Stimulated activated CD8-positive, alpha-beta memory T cell treated with anti-CD3 and anti-CD28 coated beads, Interleukin-12 subunit alpha, Interleukin-12 subunit beta, amount 100 ng/mL, for 24 hours (primary cell): Measurements from ENCODE around the gene NEU2.

Source experiments
- DNase-seq: peaks from one replicate; pipeline ENCODE4 v3.0.0-alpha.2; 2020; ENCODE audit errors: extremely low read depth

The NEU2 gene

DNA sequence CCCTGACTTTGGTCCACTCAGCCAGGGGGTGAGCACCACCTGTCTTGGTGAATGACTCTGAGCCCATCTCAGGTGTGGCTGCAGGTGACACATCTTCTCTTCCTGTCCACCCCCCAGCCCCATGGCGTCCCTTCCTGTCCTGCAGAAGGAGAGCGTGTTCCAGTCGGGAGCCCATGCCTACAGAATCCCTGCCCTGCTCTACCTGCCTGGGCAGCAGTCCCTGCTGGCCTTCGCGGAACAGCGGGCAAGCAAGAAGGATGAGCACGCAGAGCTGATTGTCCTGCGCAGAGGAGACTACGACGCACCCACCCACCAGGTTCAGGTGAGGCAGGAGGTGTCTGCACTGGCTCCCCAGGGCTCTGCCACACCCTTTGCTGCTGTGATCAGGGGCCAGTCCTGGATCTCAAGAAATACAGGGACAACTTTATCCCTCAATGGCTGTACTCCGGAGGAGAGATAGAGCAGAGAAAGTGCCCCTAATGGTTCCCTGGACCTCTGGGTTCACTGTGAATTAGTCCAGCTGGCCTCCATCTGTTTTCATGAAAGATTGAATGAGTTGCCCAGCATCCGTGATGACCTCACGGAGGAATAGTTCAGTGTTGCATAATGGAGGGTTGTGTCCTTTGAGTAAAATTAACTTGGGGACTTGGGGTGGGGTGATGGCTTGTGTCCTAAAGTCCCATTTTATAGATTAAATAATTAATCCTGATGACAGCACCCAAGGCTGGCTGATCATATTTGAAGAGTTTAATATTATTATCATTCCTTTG, at the start of gene NEU2:
NEU2 (plus strand) TSS at position 122 of the 770 bp plus-strand sequence; CDS start at position 122, 0 bp downstream.
- DNase-seq, result no peak

DNA sequence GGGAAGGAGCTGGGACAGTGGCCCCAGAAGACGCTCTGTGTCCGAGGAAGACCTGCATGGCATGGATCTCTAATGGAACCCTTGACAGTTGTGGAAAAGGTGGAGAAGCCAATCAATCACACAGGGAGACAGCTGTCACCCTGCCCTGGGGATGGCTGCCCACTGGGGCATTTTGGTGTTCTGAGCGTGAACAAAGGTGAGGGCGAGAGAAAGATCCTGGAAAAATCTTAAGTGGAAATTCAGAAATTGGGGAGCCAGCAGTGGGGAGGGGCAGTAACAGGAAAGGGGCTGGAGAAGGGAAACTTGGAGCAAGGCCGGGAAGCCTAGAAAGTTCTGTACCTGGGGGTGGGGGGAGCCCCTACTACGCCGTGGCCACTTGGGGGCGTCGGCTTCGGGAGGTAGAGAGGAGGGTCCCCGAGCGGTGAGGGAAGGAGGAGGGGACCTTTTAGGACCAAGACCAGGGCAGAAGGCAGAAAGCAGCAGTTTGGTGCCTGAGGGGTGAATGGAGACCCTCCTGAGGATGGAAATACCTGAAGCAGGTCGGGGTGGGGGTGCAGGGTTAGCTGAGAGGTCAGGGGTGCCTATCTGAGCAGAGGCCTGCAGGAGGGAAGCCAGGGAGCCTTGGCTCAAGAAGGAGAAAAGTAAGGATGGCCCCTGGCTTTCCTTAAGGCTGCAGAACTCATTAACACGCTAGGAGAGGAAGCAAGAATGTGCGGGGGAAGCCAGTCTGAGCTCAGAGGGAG, 49.4 kb upstream of the NEU2 start:
- DNase-seq, result no peak

DNA sequence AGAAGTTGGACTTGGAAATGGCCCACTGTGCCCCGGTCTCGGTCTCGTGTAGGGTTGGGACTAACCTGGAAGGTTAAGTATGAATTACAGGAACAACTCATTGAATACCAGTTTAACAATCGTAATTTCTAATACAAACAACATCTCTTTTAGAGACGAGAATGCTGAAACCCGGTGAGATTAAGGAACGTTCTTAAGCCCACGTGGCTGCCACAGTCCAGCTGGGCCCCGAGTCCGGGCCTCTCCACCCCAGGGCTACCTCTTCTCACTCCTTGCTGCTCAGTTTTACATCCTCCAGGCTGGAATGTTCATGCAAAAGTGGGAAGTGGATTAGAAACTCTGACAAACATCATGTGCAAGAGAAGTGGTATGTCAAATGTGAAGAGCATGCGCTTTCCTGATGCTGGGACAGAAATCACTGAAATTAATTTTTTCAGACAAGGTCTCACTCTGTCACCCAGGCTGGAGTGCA, 48.8 kb upstream of the NEU2 start:
- DNase-seq, result no peak

DNA sequence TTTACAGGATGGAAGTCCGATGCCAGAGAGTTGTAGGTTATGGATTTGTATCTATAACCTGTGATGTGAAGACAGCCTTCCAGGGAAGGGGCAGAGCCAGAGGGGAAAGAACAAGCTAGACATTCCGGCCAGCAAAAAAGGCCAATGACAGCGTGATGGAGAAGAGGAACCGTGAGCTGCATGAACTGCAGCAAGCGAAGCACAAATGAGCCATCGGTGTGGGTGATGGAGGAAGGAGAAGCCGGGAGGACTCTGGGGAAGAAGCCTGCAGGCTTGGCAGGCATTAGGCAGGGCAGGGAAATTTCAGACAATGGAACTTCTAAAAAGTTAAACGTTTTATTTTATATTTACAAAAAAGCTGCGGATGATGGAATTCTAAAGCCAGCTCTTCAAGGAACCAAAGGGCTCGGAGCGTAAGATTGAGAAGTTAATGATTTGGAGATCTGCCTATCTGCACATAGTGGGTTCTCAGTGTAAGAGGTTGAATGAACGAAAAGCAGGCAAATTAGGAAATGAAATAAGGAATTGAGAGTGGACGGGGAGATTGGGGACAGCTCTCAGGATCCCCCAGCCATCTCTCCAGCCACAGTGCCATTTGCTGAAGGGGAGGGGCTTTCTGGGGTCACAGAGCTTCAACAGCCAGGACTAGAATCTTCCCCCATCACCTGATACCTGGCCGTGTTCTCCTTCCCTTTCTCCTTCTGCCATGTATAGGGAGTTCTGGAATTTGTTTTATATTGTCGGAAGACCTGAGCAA, 47.8 kb upstream of the NEU2 start:
- DNase-seq, result no peak

DNA sequence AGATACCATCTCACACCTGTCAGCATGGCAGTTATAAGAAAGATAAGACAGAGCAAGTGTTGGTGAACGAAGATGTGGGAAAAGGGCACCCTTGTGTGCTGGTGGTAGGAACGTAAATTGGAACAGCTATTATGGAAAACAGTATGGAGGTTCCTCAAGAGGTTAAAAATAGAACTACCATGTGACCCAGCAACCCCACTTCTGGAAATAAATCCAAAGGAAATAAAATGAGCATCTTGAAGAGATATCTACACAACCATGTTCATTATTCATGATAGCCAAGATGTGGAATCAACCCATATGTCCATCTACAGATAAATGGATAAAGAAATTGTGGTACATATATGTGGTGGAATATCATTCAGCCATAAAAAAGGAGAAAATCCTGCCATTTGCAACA, 46.3 kb upstream of the NEU2 start:
- no peak for DNase-seq

DNA sequence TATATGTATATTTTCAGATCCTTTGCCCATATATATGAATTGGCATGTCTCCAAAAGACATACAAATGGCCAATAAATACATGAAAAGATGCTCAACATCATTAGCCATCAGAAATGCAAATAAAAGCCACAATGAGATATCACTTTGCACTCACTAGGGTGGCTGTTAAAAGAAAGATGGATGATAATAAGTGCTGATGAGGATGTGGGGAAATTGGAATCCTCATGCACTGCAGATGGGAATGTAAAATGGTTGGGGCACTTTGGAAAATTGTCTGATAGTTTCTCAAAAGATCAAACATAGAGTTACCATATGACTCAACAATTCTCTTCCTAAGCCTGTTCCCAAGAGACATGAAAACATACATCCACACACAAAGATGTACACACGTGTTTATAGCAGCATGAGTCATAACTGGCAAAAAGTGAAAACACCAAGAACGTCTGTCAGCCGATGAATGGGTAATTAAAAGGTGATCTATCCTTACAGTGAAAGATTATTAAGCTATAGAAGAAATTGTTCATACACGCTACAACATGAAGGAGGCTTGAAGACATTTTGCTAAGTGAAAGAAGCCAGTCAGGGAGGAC, 39.1 kb upstream of the NEU2 start:
- DNase-seq, result no peak

DNA sequence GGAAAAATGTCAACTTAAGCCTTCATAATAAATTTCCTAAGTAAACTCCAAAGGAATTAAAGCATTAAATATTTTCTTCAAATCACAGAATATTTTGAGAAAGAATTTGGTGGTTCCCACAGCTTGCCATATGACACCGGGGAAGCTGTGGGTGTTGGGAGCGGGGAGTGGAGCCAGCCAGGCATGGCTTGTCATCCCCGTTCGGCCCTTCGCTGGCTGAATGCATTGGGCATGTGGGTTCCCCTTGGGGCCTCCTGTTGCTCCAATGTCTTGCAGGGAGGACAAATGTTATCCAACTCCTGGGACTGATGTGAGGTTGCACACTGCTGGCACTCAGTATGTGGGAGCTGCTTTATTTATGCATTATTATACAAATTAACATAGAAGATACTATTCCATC, 38.0 kb upstream of the NEU2 start:
- no peak for DNase-seq

DNA sequence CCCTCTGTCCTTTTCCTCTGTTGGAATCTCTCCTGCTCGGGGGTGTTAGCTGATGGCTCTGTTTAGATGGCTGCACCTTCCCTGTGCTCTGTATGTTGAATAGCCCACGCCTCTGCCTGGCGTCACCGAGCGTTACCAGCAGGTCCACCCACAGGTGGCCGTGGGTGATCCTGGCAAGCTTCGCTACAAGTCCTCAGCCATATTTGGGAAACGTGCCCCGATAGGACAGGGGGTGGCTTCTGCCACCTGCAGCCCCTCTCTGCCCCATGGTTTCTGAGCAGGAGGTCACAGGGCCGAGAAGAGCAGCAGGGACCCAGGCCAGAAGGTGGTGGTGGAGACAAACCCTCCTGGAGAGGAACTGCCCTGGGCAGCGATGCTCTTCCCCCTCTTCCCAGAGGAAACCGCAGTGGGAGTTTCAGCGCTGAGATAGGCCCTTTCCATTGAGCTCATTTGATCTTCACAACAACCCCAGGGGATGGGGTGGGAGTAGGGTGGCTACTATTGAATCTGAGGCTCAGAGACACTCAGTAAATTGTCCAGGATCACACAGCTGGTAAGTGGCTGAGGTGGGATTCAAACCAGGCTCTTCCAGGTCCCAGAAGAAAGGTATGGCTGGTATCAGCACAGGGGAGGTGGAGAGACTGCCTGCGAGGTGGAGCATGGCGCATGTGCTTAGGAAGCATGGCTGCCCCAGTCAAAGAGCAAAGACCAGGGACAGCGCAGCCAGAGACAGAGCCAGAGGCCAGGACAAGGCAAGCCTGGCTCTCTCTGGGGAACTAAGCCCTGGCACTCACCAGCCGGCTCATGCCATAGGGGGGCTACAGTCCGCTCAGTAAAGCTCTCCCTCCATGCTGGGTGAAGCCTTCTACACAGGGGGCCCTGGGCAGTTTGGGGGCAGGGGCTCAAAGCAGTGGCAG, 34.5 kb upstream of the NEU2 start:
- DNase-seq, result no peak

DNA sequence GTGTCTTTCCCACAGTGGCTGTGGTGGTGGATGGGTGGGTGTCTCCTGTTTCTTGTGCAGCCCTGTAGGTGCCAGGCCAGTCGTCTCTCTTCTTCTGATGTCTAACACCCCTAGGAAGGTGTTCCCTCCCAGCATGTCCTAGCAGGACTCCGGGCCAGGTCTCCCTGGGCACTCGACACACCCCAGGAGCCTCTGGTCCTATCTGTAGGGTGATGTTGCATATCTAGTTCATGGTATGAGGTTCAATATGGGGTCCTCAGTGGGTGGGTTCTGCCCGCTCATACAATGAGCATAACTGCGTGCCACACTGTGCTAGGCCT, 33.8 kb upstream of the NEU2 start:
- no peak for DNase-seq

DNA sequence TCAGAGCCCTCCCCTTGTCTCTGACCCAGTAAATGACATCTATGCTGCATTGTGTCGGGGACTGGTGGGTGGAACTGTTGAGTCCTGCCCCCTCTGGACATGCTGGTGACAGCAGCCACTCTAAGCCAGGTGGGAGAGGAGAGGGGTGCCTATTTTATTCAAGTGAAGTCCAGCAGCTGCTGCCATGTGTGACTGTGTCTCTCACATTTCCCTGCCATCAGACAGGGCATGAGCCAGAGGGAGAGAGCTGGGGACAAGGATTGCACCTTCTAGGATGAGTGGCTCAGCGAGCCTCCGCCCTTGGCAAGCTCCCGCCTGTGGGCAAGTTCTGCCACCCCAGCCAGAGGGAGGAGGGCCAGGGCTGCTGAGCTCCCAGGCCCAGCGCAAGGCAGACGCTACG, 33.1 kb upstream of the NEU2 start:
- no peak for DNase-seq

DNA sequence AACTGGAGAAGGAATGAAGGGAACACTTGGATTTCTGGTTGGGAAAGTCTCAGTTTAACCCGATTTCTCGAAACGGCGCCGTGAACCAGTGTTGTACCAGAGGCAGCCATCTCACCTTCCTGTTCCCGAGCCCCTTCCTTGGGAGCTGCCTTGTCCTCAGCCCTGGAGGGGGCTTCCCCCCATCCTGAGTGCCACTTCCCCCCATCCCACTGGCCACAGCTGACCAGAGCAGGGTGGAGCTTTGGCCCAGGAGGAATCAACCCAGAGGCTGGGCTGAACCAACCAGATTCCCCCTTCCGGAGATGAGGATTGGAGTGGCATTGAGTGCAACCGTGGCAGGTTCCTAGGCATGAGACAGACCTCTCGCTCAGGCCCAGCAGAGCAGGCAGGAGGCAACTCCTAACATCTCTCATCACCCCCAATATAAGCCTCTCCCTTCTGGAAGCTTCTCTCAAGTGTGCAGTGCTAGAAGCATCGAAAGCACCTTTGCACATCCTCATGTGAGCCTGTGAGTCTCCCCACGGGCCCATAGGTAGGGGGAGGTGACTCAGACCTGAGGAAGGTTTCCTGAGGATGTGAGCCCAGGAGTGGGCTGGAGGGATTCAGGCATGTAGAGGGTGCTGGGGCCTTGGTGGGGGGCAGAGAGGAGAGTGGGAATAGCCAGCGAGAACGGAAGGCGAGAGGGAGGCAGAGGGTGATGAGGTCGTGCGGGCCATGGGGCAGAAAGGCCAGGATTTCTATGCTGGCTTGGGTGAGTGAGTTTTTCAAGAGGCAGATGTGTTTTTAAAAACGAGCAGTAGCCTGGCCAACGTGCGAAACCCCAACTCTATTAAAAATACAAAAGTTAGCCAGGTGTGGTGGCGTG, 31.4 kb upstream of the NEU2 start:
- DNase-seq, result no peak

DNA sequence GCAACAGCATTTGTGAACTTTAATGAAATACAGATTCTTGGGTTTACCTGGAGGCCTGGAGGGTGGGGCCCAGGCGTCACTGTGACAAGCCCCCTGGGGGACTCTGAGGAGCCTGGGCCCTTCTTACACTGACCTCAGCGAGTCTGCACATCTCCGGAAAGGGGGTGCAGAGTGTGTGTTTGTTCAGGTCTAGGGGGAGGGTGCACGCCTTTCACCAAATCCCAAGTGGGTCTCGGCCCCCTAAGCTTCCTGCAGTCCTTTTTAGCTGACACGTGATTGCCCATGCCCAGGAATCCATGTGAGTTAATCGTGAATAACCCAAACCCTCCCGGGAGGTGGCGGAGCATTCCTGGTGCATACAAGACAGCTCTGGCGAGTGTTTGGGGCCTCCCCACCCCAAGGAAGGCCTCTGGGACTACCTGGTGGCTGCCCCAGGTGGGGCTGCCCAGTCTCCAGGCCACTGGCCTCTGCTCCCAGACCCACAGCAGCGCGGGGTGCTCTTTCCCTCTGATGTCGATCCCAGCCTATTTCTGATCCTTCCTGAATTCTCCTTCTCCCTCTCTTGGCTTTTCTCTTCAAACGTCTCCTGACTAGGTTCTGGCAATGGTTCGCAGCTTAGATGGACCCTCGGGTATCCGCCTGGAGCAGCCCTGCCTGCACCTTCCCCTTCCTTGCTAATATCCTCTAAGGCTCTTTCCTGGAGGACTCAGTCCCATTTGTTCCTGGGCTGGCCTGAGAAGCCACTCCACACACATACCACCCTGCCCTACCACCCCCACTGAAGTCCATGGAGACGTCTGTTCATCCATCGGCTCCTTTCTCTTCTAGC, 29.4 kb upstream of the NEU2 start:
- DNase-seq, result no peak

DNA sequence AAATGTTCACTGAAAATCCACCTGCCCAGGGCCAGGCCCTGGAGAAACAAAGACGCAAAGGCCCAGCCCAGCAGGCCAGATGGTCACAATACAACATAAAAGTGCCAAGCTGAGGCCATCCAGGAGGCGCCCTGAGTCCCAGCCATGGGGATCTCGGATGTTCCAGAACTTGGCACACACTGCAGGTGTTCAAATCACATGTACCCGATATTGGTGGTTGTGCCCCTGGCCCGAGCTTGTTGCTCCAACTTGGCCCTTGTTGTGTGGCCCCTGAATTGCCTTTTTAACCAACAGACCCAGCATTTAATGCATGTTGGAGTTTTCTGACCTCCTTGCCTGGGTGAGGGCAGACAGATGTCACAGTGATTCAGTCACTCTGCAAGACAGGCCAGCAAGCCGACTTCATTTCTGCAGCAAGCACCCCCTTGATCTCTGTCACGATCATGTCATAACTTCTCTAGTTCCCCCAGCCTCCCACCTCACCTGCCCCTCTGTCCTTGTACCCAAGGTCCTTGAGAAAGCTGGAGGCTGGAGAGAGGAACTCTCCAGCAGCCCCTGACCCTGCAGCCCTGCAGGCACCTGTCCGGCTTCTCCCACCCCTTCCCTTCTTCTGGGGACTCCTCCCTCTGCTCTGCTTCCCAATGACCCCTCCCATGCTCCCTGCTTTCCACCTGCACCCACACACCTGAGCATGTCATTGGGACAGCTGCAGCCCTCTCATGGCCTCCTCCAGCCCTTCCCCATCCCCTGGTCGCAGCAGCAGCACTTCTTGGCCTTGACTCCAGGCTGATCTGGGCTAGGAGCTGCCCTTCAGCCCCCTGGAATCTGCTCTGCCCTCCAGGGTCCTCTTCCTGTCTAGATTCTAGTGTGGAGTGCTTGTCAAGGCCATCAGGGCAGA, 28.6 kb upstream of the NEU2 start:
- no peak for DNase-seq

DNA sequence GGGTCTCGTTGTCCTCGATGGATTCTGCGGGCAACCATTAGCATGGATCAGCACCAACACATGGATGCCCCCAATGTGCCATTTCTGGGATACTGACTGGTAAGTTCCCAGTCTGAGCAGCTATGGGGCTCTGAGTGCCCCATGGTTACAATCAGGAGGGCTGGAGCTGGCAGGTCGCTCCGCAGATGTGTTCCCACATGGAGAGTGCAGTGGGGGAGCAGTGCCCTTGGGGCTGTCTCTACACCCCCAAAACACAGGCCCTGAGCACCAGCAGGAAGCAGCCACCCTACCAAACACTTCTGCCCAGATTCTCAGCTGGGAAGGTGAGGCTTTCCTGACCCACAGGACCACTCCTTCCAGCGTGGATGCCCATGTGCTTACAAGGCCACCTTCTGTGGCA, 27.4 kb upstream of the NEU2 start:
- DNase-seq, result no peak

DNA sequence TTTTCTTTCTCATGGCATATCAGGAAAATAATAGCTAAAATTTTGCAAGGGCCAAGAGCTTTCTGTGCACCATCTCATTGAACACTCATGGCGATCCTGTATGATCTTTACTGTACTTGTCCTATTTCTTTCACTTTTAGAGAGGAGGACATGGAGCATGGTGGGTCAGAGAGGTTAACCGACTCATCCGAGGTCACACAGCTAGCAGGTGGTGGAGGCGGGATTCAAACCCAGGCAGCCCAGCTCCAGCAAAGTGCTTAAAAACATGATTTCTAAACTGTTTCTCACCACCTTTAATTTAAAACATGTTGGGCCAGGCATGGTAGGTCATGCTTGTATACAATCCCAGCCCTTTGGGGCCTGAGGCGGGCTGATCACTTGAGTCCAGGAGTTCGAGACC, 25.8 kb upstream of the NEU2 start:
- DNase-seq, result no peak

DNA sequence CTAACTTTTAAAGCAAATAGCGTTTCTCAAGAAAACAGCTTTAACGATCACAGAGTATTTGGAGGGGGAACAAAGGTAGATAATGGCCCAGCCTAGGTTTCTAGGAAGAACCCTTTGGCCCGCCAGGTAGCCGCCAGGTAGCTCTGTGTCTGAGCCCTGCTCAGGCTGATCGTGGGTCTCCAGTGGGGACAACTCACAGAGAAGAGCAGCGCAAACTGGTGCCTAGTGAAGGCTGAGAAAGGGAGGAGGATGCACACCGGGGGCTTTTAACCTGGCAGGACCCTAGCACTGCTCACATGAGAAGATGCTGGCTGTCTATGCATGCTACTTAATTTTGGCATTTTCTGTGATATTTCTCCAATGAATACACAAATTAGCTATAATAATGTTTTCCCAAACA, 25.2 kb upstream of the NEU2 start:
- DNase-seq, result no peak

DNA sequence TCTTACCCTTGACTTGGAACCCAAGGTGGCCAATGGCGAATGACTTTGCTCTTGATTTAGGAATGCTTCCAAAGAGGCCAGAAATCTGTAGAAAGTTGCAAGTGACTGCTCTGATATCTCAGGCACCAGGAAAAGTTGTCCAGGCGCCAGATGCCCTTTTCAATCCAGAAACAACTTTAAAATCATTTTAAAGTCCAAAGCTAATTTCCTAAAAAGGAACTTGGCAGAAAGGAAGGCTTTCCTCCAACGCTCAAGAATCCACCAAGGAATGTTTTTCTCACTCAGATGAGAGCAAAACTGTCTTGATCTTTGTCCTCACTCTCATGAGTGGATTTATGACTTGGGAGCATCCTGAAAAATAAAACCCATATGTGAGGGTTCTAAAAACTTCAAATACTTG, 24.7 kb upstream of the NEU2 start:
- DNase-seq, result no peak

DNA sequence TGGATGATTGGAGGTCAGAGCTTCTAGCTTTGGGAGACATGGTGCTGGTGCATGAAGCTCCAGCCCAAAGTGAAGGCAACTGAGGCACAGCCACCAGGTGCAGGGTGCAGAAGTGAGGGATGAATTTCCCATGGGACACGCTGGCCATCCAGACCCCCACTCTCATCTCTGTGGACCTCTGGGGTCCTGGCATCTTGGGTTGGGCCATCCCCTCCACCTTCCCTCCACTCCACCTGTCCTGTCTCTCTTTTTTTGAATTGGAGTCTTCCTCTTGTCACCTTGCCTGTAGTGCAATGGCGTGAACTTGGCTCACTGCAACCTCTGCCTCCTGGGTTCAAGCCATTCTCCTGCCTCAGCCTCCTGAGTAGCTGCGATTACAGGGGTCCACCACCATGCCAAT, 22.8 kb upstream of the NEU2 start:
- DNase-seq, result no peak
